ENCODE measurements around the gene CRYAB.

DNA sequence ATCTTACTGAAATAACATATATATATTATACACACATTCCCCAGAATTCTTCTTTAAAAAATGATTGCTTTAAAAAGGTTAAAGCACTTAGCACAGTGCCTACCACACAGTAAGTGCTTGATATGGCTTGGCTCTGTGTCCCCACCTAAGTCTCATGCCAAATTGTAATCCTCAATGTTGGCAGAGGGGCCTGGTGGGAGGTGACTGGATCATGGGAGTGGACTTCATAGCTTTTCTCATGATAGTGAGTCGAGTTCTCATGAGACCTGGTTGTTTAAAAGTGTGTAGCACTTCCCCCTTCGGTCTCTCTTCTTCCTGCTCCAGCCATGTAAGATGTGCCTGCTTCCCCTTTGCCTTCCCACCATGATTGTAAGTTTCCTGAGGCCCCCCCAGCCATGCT lies 6.2 kb downstream of the CRYAB start:
- TF ChIP-seq POLR2A (IDR thresholded peaks at IDR 0.05) (no peak), POLR2AphosphoS5 (IDR thresholded peaks at IDR 0.05) (no peak), EP300 (IDR thresholded peaks at IDR 0.05) (no peak)
- TF ChIP-seq, protein P1, sequence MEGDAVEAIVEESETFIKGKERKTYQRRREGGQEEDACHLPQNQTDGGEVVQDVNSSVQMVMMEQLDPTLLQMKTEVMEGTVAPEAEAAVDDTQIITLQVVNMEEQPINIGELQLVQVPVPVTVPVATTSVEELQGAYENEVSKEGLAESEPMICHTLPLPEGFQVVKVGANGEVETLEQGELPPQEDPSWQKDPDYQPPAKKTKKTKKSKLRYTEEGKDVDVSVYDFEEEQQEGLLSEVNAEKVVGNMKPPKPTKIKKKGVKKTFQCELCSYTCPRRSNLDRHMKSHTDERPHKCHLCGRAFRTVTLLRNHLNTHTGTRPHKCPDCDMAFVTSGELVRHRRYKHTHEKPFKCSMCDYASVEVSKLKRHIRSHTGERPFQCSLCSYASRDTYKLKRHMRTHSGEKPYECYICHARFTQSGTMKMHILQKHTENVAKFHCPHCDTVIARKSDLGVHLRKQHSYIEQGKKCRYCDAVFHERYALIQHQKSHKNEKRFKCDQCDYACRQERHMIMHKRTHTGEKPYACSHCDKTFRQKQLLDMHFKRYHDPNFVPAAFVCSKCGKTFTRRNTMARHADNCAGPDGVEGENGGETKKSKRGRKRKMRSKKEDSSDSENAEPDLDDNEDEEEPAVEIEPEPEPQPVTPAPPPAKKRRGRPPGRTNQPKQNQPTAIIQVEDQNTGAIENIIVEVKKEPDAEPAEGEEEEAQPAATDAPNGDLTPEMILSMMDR (IDR thresholded peaks at IDR 0.05), result no peak

All from stomach (tissue), 4 donors.